SK-N-SH (cell line): Measurements from ENCODE around the gene ARHGAP26.

Experiments used
- CTCF ChIP-seq: fragments of 200-600 bp; sonication (generic); IDR thresholded peaks from 2 replicates; pipeline ENCODE4 v1.6.1; 2017; ENCODE audit warnings: antibody characterized with exemption, mild to moderate bottlenecking, moderate library complexity
- ELF1 ChIP-seq: IDR thresholded peaks from 2 replicates; pipeline ENCODE4 v1.4.0; 2012
- POLR2AphosphoS5 ChIP-seq: IDR thresholded peaks from 2 replicates; pipeline ENCODE4 v1.6.1; 2012; ENCODE audit warnings: low read depth, low read length
- SIN3A ChIP-seq: IDR thresholded peaks from 2 replicates; pipeline ENCODE4 v1.6.1; 2012; ENCODE audit warnings: low read depth, mild to moderate bottlenecking, low read length, moderate library complexity, borderline replicate concordance

GRCh38 chr5:143219696-143220095 is 449.5 kb downstream of the ARHGAP26 start:
- TF ChIP-seq ELF1 (no peak), SIN3A (no peak), CTCF (no peak), POLR2AphosphoS5 (no peak)
